Spleen (tissue), 7 donors: ENCODE measurements around the gene NEDD4.

Source experiments
- CTCF ChIP-seq, 11 experiments: fragments of 200-600 bp in 7 of 11; fragments of 450-650 bp in 4 of 11; sonication (generic) in 4 of 11; IDR thresholded peaks in 8 of 11; conservative IDR thresholded peaks in 3 of 11; 1 replicate in 7 of 11; 2 replicates in 4 of 11; pipeline versions ENCODE4 v1.4.0 to v1.8.0; 2016 to 2021; ENCODE audit warnings: antibody characterized with exemption in 11 of 11, inconsistent platforms in 4 of 11, mild to moderate bottlenecking in 1 of 11
- POLR2A ChIP-seq, 3 donors: fragments of 450-650 bp; IDR thresholded peaks; one replicate each; pipeline ENCODE4 v1.5.1; 2017; ENCODE audit warnings: antibody characterized with exemption in 3 of 3, mild to moderate bottlenecking in 1 of 3
- donor health status: DM: no; HTN: no; CAD: no; lungs with moderate emphysema.
- donor health status: DM: no; HTN: no; CAD: no.
- donor health status: DM: no; HTN: no; CAD: no.

DNA sequence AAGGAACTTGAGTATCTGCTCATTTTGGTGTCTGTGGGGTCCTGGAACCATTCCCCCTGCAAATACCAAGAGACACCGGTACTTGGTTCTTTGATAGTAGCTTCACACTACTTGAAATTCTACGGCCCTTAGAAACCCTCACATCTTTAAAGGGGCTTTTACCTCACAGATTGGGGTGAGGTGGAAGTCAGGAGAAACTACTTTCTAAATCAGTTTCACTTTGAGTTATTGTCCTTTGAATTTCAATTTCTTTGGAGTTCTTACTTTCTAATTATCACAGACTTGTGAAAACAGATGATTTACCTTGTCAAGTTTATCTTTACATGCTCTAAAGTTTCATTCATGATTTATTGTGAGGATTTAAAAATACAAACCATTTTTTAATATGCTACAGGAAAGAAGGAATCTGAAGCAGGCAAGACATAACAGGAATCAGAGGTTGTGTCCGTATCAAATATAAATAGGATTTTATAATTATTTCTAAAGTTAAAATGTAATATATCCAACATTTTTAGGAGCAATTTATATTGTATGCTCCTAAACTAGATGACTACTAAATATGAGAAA lies 98.9 kb downstream of the NEDD4 start:
- TF ChIP-seq POLR2A (IDR thresholded peaks at IDR 0.05), result no peak
- no peak for TF ChIP-seq CTCF (IDR thresholded peaks at IDR 0.05 in 8 of 11, conservative IDR thresholded peaks at IDR 0.05 in 3 of 11)
